Kasumi-1 (cell line): Measurements from ENCODE around the gene BIRC6.
"Not testable (repeated sequence)": the region's sequence is repeated elsewhere in the genome, so short reads cannot be mapped to it uniquely, and the experiment has no call there.

Experiments
- DNase-seq, 2 experiments: peaks; one replicate each; lab custom pipeline; 2025; lab: John Stamatoyannopoulos, UW

BIRC6 gene

GRCh38 chr2:32617599-32618189 is 260.9 kb downstream of the BIRC6 start:
- no peak for DNase-seq

GRCh38 chr2:32622570-32623310 is 265.9 kb downstream of the BIRC6 start:
- no peak for DNase-seq

GRCh38 chr2:32623311-32623706 is 266.5 kb downstream of the BIRC6 start:
- DNase-seq = no peak

GRCh38 chr2:32624812-32625211 is 268.0 kb downstream of the BIRC6 start:
- no peak for DNase-seq

GRCh38 chr2:32626639-32627221 is 269.9 kb downstream of the BIRC6 start:
- DNase-seq = no peak

- peak in 1 of 2 experiments; percentile 26 for DNase-seq
These were observed 270.6 kb downstream of the BIRC6 start for GRCh38 chr2:32627441-32627813.

GRCh38 chr2:32627814-32628579 is 271.2 kb downstream of the BIRC6 start, which contains the start of gene TTC27:
Gene TTC27 (plus strand): TSS chr2:32628050. CDS start chr2:32628293, 243 bp downstream.
- DNase-seq = peak; percentile 97 to 98

- DNase-seq = no peak
These were observed 275.3 kb downstream of the BIRC6 start for GRCh38 chr2:32632089-32632488.

GRCh38 chr2:32633040-32633439 is 276.2 kb downstream of the BIRC6 start:
- no peak for DNase-seq

- not testable (repeated sequence) for DNase-seq
These were observed 281.7 kb downstream of the BIRC6 start for GRCh38 chr2:32638548-32638947.

GRCh38 chr2:32641180-32641579 is 284.4 kb downstream of the BIRC6 start:
- DNase-seq = no peak

- DNase-seq = no peak
These were observed 290.4 kb downstream of the BIRC6 start for GRCh38 chr2:32647180-32647651.

GRCh38 chr2:32652555-32653209 is 295.9 kb downstream of the BIRC6 start:
- no peak for DNase-seq

- DNase-seq = no peak
These were observed 299.2 kb downstream of the BIRC6 start for GRCh38 chr2:32656069-32656468.

GRCh38 chr2:32663864-32664263 is 307.0 kb downstream of the BIRC6 start:
- DNase-seq = no peak

GRCh38 chr2:32666704-32667103 is 309.9 kb downstream of the BIRC6 start:
- DNase-seq = no peak

GRCh38 chr2:32668254-32668653 is 311.4 kb downstream of the BIRC6 start:
- DNase-seq = no peak
